WERI-Rb-1 (cell line): ENCODE measurements around the gene CCDC7.
"Not testable (repeated sequence)": the region's sequence is repeated elsewhere in the genome, so short reads cannot be mapped to it uniquely, and the experiment has no call there.

ENCODE experiments used
- DNase-seq: peaks from one replicate; pipeline ENCODE4 v3.0.0-alpha.2; 2020
- H3K27ac ChIP-seq: fragments of 250-450 bp; sonication (Bioruptor Pico); 2 replicates; pipeline ENCODE4 v1.5.1; 2020; ENCODE audit warnings: mild to moderate bottlenecking, moderate library complexity
- H3K27me3 ChIP-seq: fragments of 250-450 bp; sonication (Bioruptor Pico); 2 replicates; pipeline ENCODE4 v1.5.1; 2021; ENCODE audit warnings: mild to moderate bottlenecking, low read depth, moderate library complexity; ENCODE audit not compliant: insufficient read depth, severe bottlenecking
- H3K36me3 ChIP-seq: fragments of 250-450 bp; sonication (Bioruptor Pico); 2 replicates; pipeline ENCODE4 v1.5.1; 2020; ENCODE audit warnings: mild to moderate bottlenecking, moderate library complexity
- H3K4me3 ChIP-seq: 2 replicates; pipeline ENCODE4 v1.5.1; 2011; ENCODE audit warnings: low read depth, mild to moderate bottlenecking, control low read depth, low read length
- H3K9me3 ChIP-seq: fragments of 250-450 bp; sonication (Bioruptor Pico); 2 replicates; pipeline ENCODE4 v1.5.1; 2021; ENCODE audit warnings: mild to moderate bottlenecking, moderate library complexity; ENCODE audit not compliant: severe bottlenecking
- CTCF ChIP-seq: IDR thresholded peaks from 2 replicates; pipeline ENCODE4 v1.5.1; 2011; ENCODE audit warnings: low read depth, mild to moderate bottlenecking, control low read depth, inconsistent platforms, low read length

The CCDC7 gene

GRCh38 chr10:32889631-32890212 is 443.8 kb downstream of the CCDC7 start:
- no peak for TF ChIP-seq CTCF
- DNase-seq = no peak
- Histone ChIP-seq H3K4me3 (no peak overlapping the region), H3K27me3 (no peaks in the 10 kb centered on the region), H3K27ac (no peak overlapping the region), H3K36me3 (no peaks in the 10 kb centered on the region), H3K9me3 (no peaks in the 10 kb centered on the region)

GRCh38 chr10:32890444-32890843 is 444.5 kb downstream of the CCDC7 start:
- H3K27ac ChIP-seq = no peak overlapping the region
- H3K9me3 ChIP-seq = no peaks in the 10 kb centered on the region
- no peak for TF ChIP-seq CTCF

GRCh38 chr10:32891261-32891660 is 445.3 kb downstream of the CCDC7 start:
- no peak overlapping the region for H3K27ac ChIP-seq
- TF ChIP-seq CTCF = no peak
- no peaks in the 10 kb centered on the region for H3K27me3 ChIP-seq
- H3K36me3 ChIP-seq = no peaks in the 10 kb centered on the region
- H3K4me3 ChIP-seq = no peak overlapping the region
- no peak for DNase-seq
- H3K9me3 ChIP-seq = no peaks in the 10 kb centered on the region

More at GRCh38 chr10:32890444-32890843, 444.5 kb downstream of the CCDC7 start:
- Histone ChIP-seq H3K36me3 (no peaks in the 10 kb centered on the region), H3K4me3 (no peak overlapping the region), H3K27me3 (no peaks in the 10 kb centered on the region)
- no peak for DNase-seq

GRCh38 chr10:32893434-32893833 is 447.5 kb downstream of the CCDC7 start:
- Histone ChIP-seq H3K4me3 (no peak overlapping the region), H3K27me3 (no peaks in the 10 kb centered on the region), H3K36me3 (no peaks in the 10 kb centered on the region), H3K9me3 (no peaks in the 10 kb centered on the region), H3K27ac (no peak overlapping the region)
- DNase-seq = no peak
- peak; percentile 16; the same call in 1 of the 2 replicates for TF ChIP-seq CTCF

GRCh38 chr10:32893916-32894664 is 448.1 kb downstream of the CCDC7 start:
- H3K4me3 ChIP-seq = no peak overlapping the region
- no peak for DNase-seq
- no peaks in the 10 kb centered on the region for H3K27me3 ChIP-seq
- no peak for TF ChIP-seq CTCF
- H3K36me3 ChIP-seq = no peaks in the 10 kb centered on the region
- no peak overlapping the region for H3K27ac ChIP-seq
- H3K9me3 ChIP-seq = no peaks in the 10 kb centered on the region

GRCh38 chr10:32895200-32895968 is 449.4 kb downstream of the CCDC7 start:
- H3K27me3 ChIP-seq, H3K36me3 ChIP-seq, H3K9me3 ChIP-seq, H3K27ac ChIP-seq, H3K4me3 ChIP-seq, DNase-seq: not testable (repeated sequence)
